ENCODE measurements around the gene DUSP16.
A peak's percentile ranks its signal among the peaks of the same experiment; 100 is the strongest.

Gene DUSP16

DNA sequence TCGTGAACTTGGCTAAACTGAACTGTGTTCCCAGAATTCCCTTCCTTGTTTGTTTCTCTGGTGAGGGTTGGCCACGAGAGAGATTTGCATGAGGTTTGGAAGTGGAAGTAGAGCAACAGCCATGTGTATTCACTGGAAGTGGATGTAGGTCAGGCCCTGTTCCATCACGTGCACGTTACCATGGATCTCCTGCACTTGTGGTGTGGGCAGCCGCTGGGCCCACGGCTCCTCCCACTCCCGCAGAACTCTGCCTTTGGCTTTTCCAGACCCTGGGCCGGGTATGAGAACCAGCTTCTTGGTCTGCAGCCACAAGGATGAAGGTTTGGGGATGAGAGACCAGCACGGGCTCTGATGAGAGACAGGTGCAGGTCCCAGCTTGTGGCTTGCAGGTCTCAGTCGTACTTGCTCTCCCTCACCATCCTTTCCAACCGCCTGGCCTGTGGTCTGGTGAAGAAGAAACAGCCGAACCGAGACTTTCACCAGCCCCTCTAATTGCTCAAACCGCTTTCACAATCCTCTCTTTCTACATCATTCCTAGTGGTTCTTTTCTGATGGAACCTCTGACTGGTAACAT lies 94.9 kb downstream of the DUSP16 start:
- peak in 1 of 2 donors; percentile 72 for DNase-seq
- peak overlapping the region in 1 of 2 donors; percentile 29 for H3K27ac ChIP-seq

DNA sequence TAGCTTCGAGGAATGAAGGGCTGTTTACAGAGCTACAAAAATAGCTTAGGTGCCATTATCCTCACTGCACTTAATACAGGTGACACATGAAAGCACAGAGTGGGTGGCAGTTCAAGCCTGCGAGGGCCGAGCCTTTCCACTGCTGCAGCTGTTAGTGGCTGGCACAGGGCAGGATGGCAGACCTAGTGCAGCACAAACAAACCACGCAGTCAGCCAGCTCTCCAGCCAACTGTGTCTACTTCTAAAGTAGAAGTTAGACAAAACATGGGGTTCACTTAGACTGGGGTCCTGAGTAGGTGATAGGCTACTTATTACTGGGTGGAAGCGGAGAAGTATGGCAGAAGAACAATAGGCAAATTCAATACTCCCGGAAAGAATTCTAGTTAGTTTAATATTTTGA lies 95.4 kb downstream of the DUSP16 start:
- no peak for DNase-seq
- peak overlapping the region in 1 of 2 donors; percentile 29 for H3K27ac ChIP-seq
- intact Hi-C loops (cut with DNase I; ENCODE audit: low total_unique reads) = no loop called here

More for the DNA sequence above, 94.9 kb downstream of the DUSP16 start:
- TF ChIP-seq, protein P1, sequence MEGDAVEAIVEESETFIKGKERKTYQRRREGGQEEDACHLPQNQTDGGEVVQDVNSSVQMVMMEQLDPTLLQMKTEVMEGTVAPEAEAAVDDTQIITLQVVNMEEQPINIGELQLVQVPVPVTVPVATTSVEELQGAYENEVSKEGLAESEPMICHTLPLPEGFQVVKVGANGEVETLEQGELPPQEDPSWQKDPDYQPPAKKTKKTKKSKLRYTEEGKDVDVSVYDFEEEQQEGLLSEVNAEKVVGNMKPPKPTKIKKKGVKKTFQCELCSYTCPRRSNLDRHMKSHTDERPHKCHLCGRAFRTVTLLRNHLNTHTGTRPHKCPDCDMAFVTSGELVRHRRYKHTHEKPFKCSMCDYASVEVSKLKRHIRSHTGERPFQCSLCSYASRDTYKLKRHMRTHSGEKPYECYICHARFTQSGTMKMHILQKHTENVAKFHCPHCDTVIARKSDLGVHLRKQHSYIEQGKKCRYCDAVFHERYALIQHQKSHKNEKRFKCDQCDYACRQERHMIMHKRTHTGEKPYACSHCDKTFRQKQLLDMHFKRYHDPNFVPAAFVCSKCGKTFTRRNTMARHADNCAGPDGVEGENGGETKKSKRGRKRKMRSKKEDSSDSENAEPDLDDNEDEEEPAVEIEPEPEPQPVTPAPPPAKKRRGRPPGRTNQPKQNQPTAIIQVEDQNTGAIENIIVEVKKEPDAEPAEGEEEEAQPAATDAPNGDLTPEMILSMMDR (IDR thresholded peaks at IDR 0.05) = no peak
- H3K27me3 ChIP-seq = no peaks in the 10 kb centered on the region
- H3K4me1 ChIP-seq = peaks cover 0 to 5% (median 0%) of the 10 kb centered on the region in 4 donors
- intact Hi-C loops (cut with DNase I; ENCODE audit: low total_unique reads) = no loop called here
- H3K36me3 ChIP-seq = peaks cover 0 to 6% (median 5%) of the 10 kb centered on the region in 3 donors
- no peaks in the 10 kb centered on the region for H3K9me3 ChIP-seq
- H3K4me3 ChIP-seq = no peak overlapping the region

DNA sequence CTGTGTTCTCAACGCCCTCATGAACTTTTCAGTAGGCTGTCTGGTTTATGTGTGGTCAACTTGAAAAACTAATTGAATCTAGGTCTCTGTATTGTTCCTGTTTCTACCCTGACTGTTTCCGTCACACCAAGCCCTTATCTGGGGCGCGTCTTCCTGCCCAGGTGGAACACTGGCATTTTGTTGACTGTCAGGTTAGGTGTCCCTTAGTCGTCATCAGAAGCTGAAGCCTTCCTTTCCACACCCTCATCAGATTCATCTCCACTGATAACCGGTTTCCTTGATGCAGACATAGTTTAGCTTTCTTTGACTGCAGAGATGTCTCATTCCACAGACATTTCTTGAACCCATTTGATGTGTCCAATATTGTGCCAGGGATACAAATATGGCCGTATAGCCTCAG lies 96.5 kb downstream of the DUSP16 start:
- TF ChIP-seq, protein P1 (IDR thresholded peaks at IDR 0.05) = no peak
- intact Hi-C loops (cut with DNase I; ENCODE audit: low total_unique reads) = no loop called here

More for the DNA sequence above, 95.4 kb downstream of the DUSP16 start:
- no peaks in the 10 kb centered on the region for H3K27me3 ChIP-seq
- H3K4me3 ChIP-seq = no peak overlapping the region
- peaks cover 0 to 6% (median 5%) of the 10 kb centered on the region in 3 donors for H3K36me3 ChIP-seq
- H3K4me1 ChIP-seq = peaks cover 0 to 5% (median 0%) of the 10 kb centered on the region in 4 donors
- TF ChIP-seq, protein P1 (IDR thresholded peaks at IDR 0.05) = no peak
- H3K9me3 ChIP-seq = no peaks in the 10 kb centered on the region

DNA sequence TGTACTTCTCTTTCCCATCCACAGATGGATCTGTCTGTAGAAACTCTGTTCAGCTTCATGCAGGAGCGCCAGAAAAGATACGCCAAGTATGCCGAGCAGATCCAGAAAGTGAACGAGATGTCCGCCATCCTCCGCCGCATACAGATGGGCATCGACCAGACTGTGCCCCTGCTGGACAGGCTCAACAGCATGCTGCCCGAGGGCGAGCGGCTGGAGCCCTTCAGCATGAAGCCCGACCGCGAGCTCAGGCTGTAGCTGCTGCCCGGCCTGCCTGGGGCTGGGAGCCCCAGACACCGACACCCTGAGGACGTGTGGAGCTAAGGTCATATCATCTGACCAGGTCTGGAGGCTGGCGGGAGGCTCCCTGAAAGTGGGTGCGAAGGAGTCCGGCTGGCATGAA lies 97.1 kb downstream of the DUSP16 start:
- Histone ChIP-seq H3K4me3 (no peak overlapping the region), H3K27me3 (no peaks in the 10 kb centered on the region), H3K27ac (no peak overlapping the region), H3K4me1 (peaks cover 0 to 6% (median 3%) of the 10 kb centered on the region in 4 donors), H3K36me3 (peaks cover 0 to 6% (median 5%) of the 10 kb centered on the region in 3 donors), H3K9me3 (no peaks in the 10 kb centered on the region)
- intact Hi-C loops (cut with DNase I; ENCODE audit: low total_unique reads) = no loop called here
- TF ChIP-seq, protein P1 (IDR thresholded peaks at IDR 0.05) = no peak
- no peak for DNase-seq

More for the DNA sequence above, 96.5 kb downstream of the DUSP16 start:
- H3K36me3 ChIP-seq = peaks cover 0 to 6% (median 5%) of the 10 kb centered on the region in 3 donors
- H3K27me3 ChIP-seq = no peaks in the 10 kb centered on the region
- no peak for DNase-seq
- H3K9me3 ChIP-seq = no peaks in the 10 kb centered on the region
- H3K4me1 ChIP-seq = peaks cover 0 to 5% (median 0%) of the 10 kb centered on the region in 4 donors
- H3K27ac ChIP-seq = no peak overlapping the region
- H3K4me3 ChIP-seq = no peak overlapping the region

DNA sequence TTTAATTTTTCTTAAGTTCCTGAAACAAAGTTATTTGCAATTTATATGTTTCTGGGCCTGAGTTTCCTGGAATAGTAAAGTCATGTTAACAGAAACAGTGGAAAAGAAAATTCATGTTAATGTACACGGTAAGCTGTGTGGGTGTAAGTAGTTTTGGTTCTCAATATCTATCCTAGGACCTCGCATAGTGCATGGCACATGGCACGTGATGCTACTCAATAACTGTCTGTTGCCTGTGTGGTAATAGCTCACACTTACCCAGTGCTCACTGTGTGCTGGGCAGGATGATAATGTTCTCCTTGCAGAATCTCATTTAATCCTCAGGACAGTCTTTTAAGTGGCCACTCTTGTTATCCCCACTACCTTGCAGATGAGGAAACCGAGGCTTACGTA lies 100.7 kb downstream of the DUSP16 start:
- Histone ChIP-seq H3K36me3 (peaks cover 0 to 6% (median 5%) of the 10 kb centered on the region in 3 donors), H3K9me3 (no peaks in the 10 kb centered on the region), H3K4me1 (peaks cover 0 to 6% (median 0%) of the 10 kb centered on the region in 4 donors), H3K4me3 (no peak overlapping the region), H3K27me3 (no peaks in the 10 kb centered on the region), H3K27ac (no peak overlapping the region)
- no peak for DNase-seq
- intact Hi-C loops (cut with DNase I; ENCODE audit: low total_unique reads) = no loop called here
- TF ChIP-seq, protein P1 (IDR thresholded peaks at IDR 0.05) = no peak
